Heart left ventricle (tissue), 16 donors: Measurements from ENCODE around the gene PARD3B. TPM values are rescaled to one million over a fixed set of nuclear protein-coding genes. Genes with fewer than 3 reads are reported as not detected.

Experiments used
- ATAC-seq, 4 donors: fragments of 200-7000 bp; cut with Tn5 transposase; one replicate each; pipeline ENCODE4 v1.9.1; 2020 to 2022; ENCODE audit warnings: moderate library complexity in 4 of 4, mild to moderate bottlenecking in 3 of 4, moderate number of reproducible peaks in 1 of 4
- DNase-seq, 5 donors: peaks; one replicate each; pipeline ENCODE4 v3.0.0-alpha.2; 2020
- H3K27ac ChIP-seq, 12 donors: fragments of 200-600 bp; sonication (generic) in 4 of 12; one replicate each; pipeline versions ENCODE4 v1.5.0 to v1.8.0; 2016 to 2022; ENCODE audit warnings: mild to moderate bottlenecking in 2 of 12
- H3K27me3 ChIP-seq, 9 donors: fragments of 200-600 bp; sonication (generic) in 2 of 9; one replicate each; pipeline versions ENCODE4 v1.5.1 to v1.8.0; 2016 to 2022; ENCODE audit warnings: mild to moderate bottlenecking in 3 of 9
- H3K36me3 ChIP-seq, 9 donors: fragments of 200-600 bp; sonication (generic) in 2 of 9; one replicate each; pipeline versions ENCODE4 v1.5.0 to v1.8.0; 2018 to 2022; ENCODE audit warnings: mild to moderate bottlenecking in 2 of 9
- H3K4me1 ChIP-seq, 12 donors: fragments of 200-600 bp; sonication (generic) in 4 of 12; one replicate each; pipeline versions ENCODE4 v1.5.0 to v1.8.0; 2016 to 2022; ENCODE audit warnings: mild to moderate bottlenecking in 3 of 12
- H3K4me3 ChIP-seq, 12 donors: fragments of 200-600 bp; sonication (generic) in 4 of 12; one replicate each; pipeline versions ENCODE4 v1.5.0 to v1.8.0; 2017 to 2022; ENCODE audit warnings: mild to moderate bottlenecking in 9 of 12, moderate library complexity in 4 of 12
- H3K9me3 ChIP-seq, 12 donors: fragments of 200-600 bp; sonication (generic) in 4 of 12; one replicate each; pipeline versions ENCODE4 v1.5.0 to v1.8.0; 2016 to 2022; ENCODE audit warnings: mild to moderate bottlenecking in 1 of 12
- POLR2A ChIP-seq, 2 donors: fragments of 450-650 bp; IDR thresholded peaks; one replicate each; pipeline ENCODE4 v1.6.1; 2017; ENCODE audit warnings: antibody characterized with exemption in 2 of 2, mild to moderate bottlenecking in 2 of 2, moderate library complexity in 2 of 2
- WGBS, 4 donors: extraction: QIAGEN DNeasy Blood & Tissue Kit in 2 of 4; methylation state at CpG; one replicate each; pipeline versions ENCODE4 v1.1.5 to v1.1.7; 2013 to 2018; 5-methylcytosine and 5-hydroxymethylcytosine counted together
- intact Hi-C, 10 donors: fragments of 100-400 bp; cut with DNase I; formaldehyde crosslinking; loops; one replicate each; pipeline versions ENCODE4 v1.11.1 to v1.14.2; 2022
- polyA plus RNA-seq, 2 donors: library from polyadenylated mRNA; stranded (reverse); fragments of 200-250 nt; gene quantifications; one replicate each; pipeline ENCODE4 v1.2.3, GENCODE V29; 2013
- total RNA-seq, 9 donors: library from RNA; depleted of rRNA in 2 of 9; stranded (reverse); fragments of >200 nt in 2 of 9; fragmentation: NEBNext Ultra II Directional in 3 of 9; extraction: Animal tissue kit (Norgen Biotek cat#: 25700) in 3 of 9; gene quantifications; one replicate each; pipeline versions ENCODE4 v1.1.0 to v1.2.4, GENCODE V29; 2016 to 2023
- TF ChIP-seq, protein P1 (sequence below), 12 donors: fragments of 200-600 bp; sonication (generic) in 4 of 12; IDR thresholded peaks; one replicate each; pipeline versions ENCODE4 v1.5.0 to v1.8.0; 2018 to 2022; ENCODE audit warnings: antibody characterized with exemption in 12 of 12, mild to moderate bottlenecking in 5 of 12
- donor health status: ischemic (EF 13 %, LVEDD 7.1; RV severe dilation, severe dysfunction).
- donor health status: healthy with polysubstance abuse.
- donor health status: DM: no; HTN: yes; CAD: no.
- donor health status: DM: no; HTN: no; CAD: no.
- donor health status: ischemic (EF 25% LVEDD 6.9; RV normal size, moderate dysfunction).
- donor health status: ischemic (EF 25% LVEDD 5.7; RV mildly dilated, moderate dysfunction).
- donor health status: healthy.
- donor health status: DM: yes; HTN: yes; CAD: no.
- donor health status: ischemic (EF 35%, LVEDD 5.7; RV mildly dilated, moderate dysfunction).
- donor health status: nonischemic (EF 11% LVEDD 7.7; RV severe dilation, severe dysfunction).
- donor health status: DM: yes; HTN: yes; CAD: no.
- donor health status: PGD.
- donor health status: ischemic (EF 29% LVEDD 5.4; RV normal size, mild dysfunction).
- donor health status: nonischemic (EF 23%, LVEDD 6.1; RV moderate dilation, normal function).

Gene PARD3B
- total and polyA plus RNA-seq, 11 donors: 0.71 to 15.1 (median 6.2) TPM

DNA sequence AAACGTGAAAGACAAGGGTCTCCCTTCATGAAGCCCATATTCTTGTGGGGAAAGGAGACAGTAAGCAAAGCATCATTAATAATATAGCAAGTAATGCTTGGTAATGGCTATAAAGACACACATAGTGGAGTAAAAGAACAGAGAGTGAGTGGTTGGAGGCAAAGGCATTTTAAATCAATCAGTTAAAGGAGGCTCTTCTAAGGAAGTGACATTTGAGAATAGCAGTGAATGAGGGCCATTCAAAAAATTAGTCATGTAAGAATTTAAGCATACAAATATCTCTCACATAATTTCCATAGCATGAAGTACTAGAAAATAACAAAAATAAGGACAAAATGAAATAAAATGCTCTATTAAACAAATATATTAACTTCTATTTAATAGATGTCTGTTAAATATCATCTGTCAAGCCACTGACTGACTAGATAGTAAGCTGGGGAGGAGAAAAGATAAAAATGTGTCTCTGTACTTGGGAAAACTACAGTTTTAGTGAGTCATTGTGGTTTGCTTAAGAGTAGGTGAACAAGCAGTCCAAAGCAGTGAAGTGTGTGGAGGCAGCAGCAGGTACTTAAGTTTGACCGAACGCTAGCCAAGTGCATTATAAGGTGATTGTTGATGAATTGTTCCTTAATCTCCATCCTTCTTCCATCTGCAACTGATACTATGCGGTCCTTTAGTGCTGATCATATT is 160.1 kb downstream of the PARD3B start:
- TF ChIP-seq, protein P1, sequence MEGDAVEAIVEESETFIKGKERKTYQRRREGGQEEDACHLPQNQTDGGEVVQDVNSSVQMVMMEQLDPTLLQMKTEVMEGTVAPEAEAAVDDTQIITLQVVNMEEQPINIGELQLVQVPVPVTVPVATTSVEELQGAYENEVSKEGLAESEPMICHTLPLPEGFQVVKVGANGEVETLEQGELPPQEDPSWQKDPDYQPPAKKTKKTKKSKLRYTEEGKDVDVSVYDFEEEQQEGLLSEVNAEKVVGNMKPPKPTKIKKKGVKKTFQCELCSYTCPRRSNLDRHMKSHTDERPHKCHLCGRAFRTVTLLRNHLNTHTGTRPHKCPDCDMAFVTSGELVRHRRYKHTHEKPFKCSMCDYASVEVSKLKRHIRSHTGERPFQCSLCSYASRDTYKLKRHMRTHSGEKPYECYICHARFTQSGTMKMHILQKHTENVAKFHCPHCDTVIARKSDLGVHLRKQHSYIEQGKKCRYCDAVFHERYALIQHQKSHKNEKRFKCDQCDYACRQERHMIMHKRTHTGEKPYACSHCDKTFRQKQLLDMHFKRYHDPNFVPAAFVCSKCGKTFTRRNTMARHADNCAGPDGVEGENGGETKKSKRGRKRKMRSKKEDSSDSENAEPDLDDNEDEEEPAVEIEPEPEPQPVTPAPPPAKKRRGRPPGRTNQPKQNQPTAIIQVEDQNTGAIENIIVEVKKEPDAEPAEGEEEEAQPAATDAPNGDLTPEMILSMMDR (IDR thresholded peaks at IDR 0.05): no peak
- no peak for TF ChIP-seq POLR2A (IDR thresholded peaks at IDR 0.05)
- ATAC-seq (no peak), DNase-seq (no peak)
- intact Hi-C loops: no loop called here
- H3K27me3 ChIP-seq: no peaks in the 10 kb centered on the region
- no peak overlapping the region for H3K27ac ChIP-seq
- H3K4me1 ChIP-seq: peaks cover 0 to under 1% (median 0%) of the 10 kb centered on the region in 12 donors
- H3K9me3 ChIP-seq: no peaks in the 10 kb centered on the region
- WGBS, 4 donors: 65 to 84% (median 74%) methylated on average over 4 of the region's 4 CpGs
- H3K36me3 ChIP-seq: no peaks in the 10 kb centered on the region
- no peak overlapping the region for H3K4me3 ChIP-seq

DNA sequence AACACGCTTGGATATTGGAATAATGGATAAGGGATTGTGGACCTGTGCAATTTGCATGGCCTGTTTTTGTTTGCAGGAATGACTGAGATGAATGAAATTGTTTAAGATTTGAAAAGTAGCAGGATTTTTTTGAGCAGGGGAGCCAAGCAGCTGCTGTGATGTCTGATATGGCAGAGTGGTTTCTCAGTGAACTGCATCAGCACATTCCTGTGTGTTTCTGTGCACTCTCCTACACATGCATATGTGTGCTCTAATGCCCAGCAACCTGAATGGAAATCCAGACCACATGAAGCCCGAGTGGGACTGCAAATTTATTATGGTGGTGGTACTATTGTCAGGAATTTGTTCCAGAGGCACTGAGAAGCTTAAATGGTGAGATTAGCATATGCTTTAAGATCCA is 161.7 kb downstream of the PARD3B start:
- Histone ChIP-seq H3K27me3 (no peaks in the 10 kb centered on the region), H3K4me1 (no peaks in the 10 kb centered on the region), H3K27ac (no peak overlapping the region), H3K9me3 (no peaks in the 10 kb centered on the region), H3K4me3 (no peak overlapping the region), H3K36me3 (no peaks in the 10 kb centered on the region)
- no peak for ATAC-seq
- intact Hi-C loops: no loop called here
- WGBS, 4 donors: 58 to 71% (median 60%) methylated on average over 2 of the region's 2 CpGs
- no peak for DNase-seq
- TF ChIP-seq POLR2A (IDR thresholded peaks at IDR 0.05): no peak
- TF ChIP-seq, protein P1 (IDR thresholded peaks at IDR 0.05): no peak

- intact Hi-C loops: no loop called here
- 78 to 90% (median 83%) methylated on average over 5 of the region's 5 CpGs for WGBS, 4 donors
- H3K4me1 ChIP-seq: no peaks in the 10 kb centered on the region
Measured at GRCh38 chr2:204713211-204713610, 167.9 kb downstream of the PARD3B start.

DNA sequence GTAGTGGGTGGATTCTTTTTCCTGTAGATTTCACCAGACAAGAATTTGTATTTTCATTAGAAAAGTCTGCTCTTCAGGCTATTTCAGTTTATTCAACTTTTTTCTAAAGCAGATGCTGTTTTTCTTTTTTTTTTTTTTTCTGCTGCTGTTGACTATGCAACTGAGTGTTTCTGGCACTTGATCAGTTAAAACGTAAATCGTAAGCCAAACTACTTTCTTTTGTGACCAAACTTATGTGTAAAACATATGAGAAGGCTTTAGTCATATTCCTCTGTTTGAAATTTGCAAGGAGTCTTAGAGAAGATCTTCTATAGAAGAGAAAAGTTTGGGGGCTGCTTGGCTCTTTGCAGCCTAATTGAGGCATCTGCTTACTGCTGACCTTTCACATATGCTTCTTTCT is 170.1 kb downstream of the PARD3B start:
- Histone ChIP-seq H3K9me3 (no peaks in the 10 kb centered on the region), H3K4me1 (no peaks in the 10 kb centered on the region), H3K4me3 (no peak overlapping the region), H3K27me3 (no peaks in the 10 kb centered on the region), H3K36me3 (no peaks in the 10 kb centered on the region), H3K27ac (no peak overlapping the region)
- ATAC-seq: no peak
- 70 to 77% (median 71%) methylated on average over 2 of the region's 2 CpGs for WGBS, 4 donors
- TF ChIP-seq POLR2A (IDR thresholded peaks at IDR 0.05): no peak
- TF ChIP-seq, protein P1 (IDR thresholded peaks at IDR 0.05): no peak
- DNase-seq: no peak
- intact Hi-C loops: no loop called here

More at GRCh38 chr2:204713211-204713610, 167.9 kb downstream of the PARD3B start:
- H3K27me3 ChIP-seq: no peaks in the 10 kb centered on the region
- TF ChIP-seq, protein P1 (IDR thresholded peaks at IDR 0.05): no peak
- TF ChIP-seq POLR2A (IDR thresholded peaks at IDR 0.05): no peak
- H3K27ac ChIP-seq: no peak overlapping the region
- no peaks in the 10 kb centered on the region for H3K9me3 ChIP-seq
- H3K4me3 ChIP-seq: no peak overlapping the region
- ATAC-seq: no peak
- no peaks in the 10 kb centered on the region for H3K36me3 ChIP-seq
- DNase-seq: no peak
